ENCODE data around the gene SH3PXD2B.

DNA sequence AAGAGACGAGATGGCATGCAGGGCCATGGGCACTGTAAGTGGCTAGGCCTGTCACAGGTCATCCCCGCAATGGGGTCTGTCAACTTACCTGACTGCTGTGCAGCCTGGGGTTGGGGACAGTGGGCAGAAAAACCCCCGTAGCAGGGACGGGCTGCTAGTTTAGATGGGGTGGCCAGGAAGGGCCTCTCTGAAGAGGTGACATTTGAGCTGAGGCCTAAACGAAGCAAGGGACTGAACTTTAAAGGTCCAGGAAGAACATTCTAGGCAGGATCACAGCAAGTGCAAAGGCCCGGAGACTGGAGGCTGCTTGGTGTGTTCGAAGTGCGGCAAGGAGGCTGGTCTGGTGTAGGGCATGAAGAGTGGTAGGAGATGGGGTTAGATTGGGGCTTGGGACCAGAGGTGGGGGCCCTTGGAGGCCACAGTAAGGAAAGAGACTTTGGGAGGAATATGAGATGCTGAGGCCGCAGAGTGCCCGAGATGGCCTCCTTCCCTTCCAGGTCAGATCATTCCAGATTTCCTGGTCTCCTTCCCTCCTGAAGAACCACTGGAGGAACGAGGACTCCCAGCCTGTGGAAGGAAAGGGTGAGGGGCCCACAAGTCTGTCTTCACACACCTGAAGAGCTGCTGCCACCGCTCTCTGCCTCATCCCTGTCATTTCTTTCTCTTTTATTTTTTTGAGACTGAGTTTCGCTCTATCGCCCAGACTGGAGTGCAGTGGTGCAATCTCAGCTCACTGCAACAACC, 37.9 kb upstream of the SH3PXD2B start:
- TF ChIP-seq GATA2 (IDR thresholded peaks at IDR 0.05; ENCODE audit: low read depth, low read length), result no peak
- no peak for TF ChIP-seq GATA3 (IDR thresholded peaks at IDR 0.05; ENCODE audit: low read depth, low read length)

All from SH-SY5Y (cell line).